Lung (tissue), 12 donors: ENCODE measurements around the gene ZYX. TPM values are rescaled to one million over a fixed set of nuclear protein-coding genes. Genes with fewer than 3 reads are reported as not detected.

Source experiments
- ATAC-seq: fragments of 200-7000 bp; cut with Tn5 transposase; one replicate; pipeline ENCODE4 v1.9.1; 2020; ENCODE audit warnings: moderate number of reproducible peaks; ENCODE audit not compliant: insufficient read depth, low FRiP score
- DNase-seq, 3 donors: peaks; one replicate each; pipeline ENCODE4 v3.0.0-alpha.2; 2013 to 2017
- H3K27ac ChIP-seq, 2 donors: one replicate each; pipeline ENCODE4 v1.5.1; 2013; ENCODE audit warnings: mild to moderate bottlenecking in 2 of 2, moderate library complexity in 2 of 2, control low read depth in 1 of 2, inconsistent platforms in 1 of 2, low read depth in 1 of 2, low read length in 1 of 2
- H3K27me3 ChIP-seq, 3 donors: one replicate each; pipeline ENCODE4 v1.5.1; 2013; ENCODE audit warnings: low read length in 2 of 3; ENCODE audit not compliant: control insufficient read depth in 3 of 3, insufficient read depth in 3 of 3
- H3K36me3 ChIP-seq, 4 donors: one replicate each; pipeline ENCODE4 v1.5.1; 2013; ENCODE audit warnings: low read length in 4 of 4, mild to moderate bottlenecking in 1 of 4, moderate library complexity in 1 of 4; ENCODE audit not compliant: control insufficient read depth in 4 of 4, insufficient read depth in 4 of 4
- H3K4me1 ChIP-seq, 5 donors: one replicate each; pipeline ENCODE4 v1.5.1; 2013; ENCODE audit warnings: low read length in 5 of 5, mild to moderate bottlenecking in 2 of 5, moderate library complexity in 1 of 5; ENCODE audit not compliant: control insufficient read depth in 5 of 5, insufficient read depth in 5 of 5
- H3K4me3 ChIP-seq: one replicate; pipeline ENCODE4 v1.5.1; 2013; ENCODE audit warnings: mild to moderate bottlenecking, control low read depth, moderate library complexity
- H3K9ac ChIP-seq, 2 donors: one replicate each; pipeline ENCODE4 v1.5.1; 2013; ENCODE audit warnings: low read length in 2 of 2, control low read depth in 1 of 2; ENCODE audit not compliant: insufficient read depth in 1 of 2
- H3K9me3 ChIP-seq, 4 donors: one replicate each; pipeline ENCODE4 v1.5.1; 2013; ENCODE audit warnings: low read length in 3 of 4, mild to moderate bottlenecking in 1 of 4, moderate library complexity in 1 of 4; ENCODE audit not compliant: control insufficient read depth in 4 of 4, insufficient read depth in 3 of 4
- CTCF ChIP-seq: IDR thresholded peaks from 2 replicates; pipeline ENCODE4 v1.5.1; 2012; ENCODE audit warnings: mild to moderate bottlenecking; ENCODE audit errors: control extremely low read depth, extremely low read depth
- WGBS, 2 donors: extraction: QIAGEN DNeasy Blood & Tissue Kit; methylation state at CpG; one replicate each; pipeline ENCODE4 v1.1.7; 2013; 5-methylcytosine and 5-hydroxymethylcytosine counted together
- polyA plus RNA-seq, 2 donors: library from polyadenylated mRNA; stranded (reverse); fragments of 200-250 nt; gene quantifications; one replicate each; pipeline ENCODE4 v1.2.1, GENCODE V29; 2013
- total RNA-seq, 2 donors: library from RNA; depleted of rRNA in 1 of 2; stranded (reverse); fragments of >200 nt in 1 of 2; gene quantifications; one replicate each; pipeline ENCODE4 v1.2.1, GENCODE V29; 2014 to 2021
- donor health status: control.
- donor health status: control.
- donor health status: Bipolar disorder and iron deficiency.
- donor health status: healthy.
- donor health status: DM: yes; HTN: yes; CAD: no.

The ZYX gene
- total and polyA plus RNA-seq, 4 donors = 98.9 to 310 (median 183) TPM

DNA sequence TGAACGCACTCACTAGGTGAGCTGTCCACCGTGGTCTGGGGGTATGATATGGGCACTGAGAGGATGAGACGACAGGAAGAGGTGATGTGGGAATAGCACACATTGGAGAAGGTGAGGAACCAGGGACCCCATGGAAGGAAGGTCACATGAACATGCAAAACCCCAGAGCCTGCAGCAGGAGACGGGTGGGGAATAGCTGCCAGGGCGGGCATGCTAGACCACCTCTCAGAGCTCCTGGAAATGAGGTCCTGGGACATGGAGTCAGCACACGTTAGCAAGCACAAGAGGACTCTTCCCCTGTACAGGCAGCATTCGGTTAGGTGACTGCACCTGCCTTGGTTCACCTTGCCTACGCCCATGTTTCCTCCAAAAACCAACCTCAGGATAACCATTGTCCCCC, 26.8 kb upstream of the ZYX start:
- DNase-seq = no peak
- no peak for TF ChIP-seq CTCF
- ATAC-seq = no peak
- no peak overlapping the region for H3K9ac ChIP-seq
- no peak overlapping the region for H3K27ac ChIP-seq
- H3K9me3 ChIP-seq = peaks cover 0 to 3% (median 0%) of the 10 kb centered on the region in 4 donors
- no peak overlapping the region for H3K4me3 ChIP-seq
- WGBS, 2 donors = 93% methylated on average over 8 of the region's 8 CpGs
- H3K27me3 ChIP-seq = peaks cover 0 to 9% (median 0%) of the 10 kb centered on the region in 3 donors
- no peaks in the 10 kb centered on the region for H3K4me1 ChIP-seq
- no peaks in the 10 kb centered on the region for H3K36me3 ChIP-seq

DNA sequence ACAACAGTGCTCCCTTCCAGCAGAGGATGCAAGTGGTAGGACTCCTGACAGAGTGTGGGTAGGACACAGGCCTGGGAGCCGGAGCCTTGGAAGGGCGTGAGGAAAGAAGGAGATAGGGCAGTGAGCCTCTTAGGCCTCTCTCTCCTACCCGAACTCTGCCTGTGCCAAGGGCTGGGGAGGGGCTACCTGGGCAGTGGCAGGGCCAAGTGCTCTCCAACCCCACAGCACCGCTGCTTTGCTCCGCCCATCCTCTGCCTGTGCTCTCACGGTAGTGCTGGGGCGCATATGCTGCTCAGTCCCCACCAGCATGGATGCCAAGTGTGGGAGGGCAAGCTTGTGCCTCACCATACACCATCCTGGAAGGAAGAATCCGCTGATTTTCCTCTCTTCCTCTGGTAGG, 26.2 kb upstream of the ZYX start:
- no peak overlapping the region for H3K27ac ChIP-seq
- no peak overlapping the region for H3K9ac ChIP-seq
- 65 to 83% methylated on average over 6 to 8 of the region's 8 CpGs for WGBS, 2 donors
- DNase-seq = peak in 1 of 3 donors; percentile 24
- peaks cover 0 to 15% (median 3%) of the 10 kb centered on the region in 3 donors for H3K27me3 ChIP-seq
- H3K9me3 ChIP-seq = peaks cover 0 to 3% (median 0%) of the 10 kb centered on the region in 4 donors
- H3K4me3 ChIP-seq = no peak overlapping the region
- H3K36me3 ChIP-seq = no peaks in the 10 kb centered on the region
- no peaks in the 10 kb centered on the region for H3K4me1 ChIP-seq
- TF ChIP-seq CTCF = no peak
- ATAC-seq = no peak

- Histone ChIP-seq H3K9ac (no peak overlapping the region), H3K27ac (no peak overlapping the region), H3K4me1 (no peaks in the 10 kb centered on the region), H3K4me3 (no peak overlapping the region), H3K9me3 (peaks cover 0 to 3% (median 0%) of the 10 kb centered on the region in 4 donors), H3K36me3 (no peaks in the 10 kb centered on the region), H3K27me3 (peaks cover 0 to 22% (median 3%) of the 10 kb centered on the region in 3 donors)
- TF ChIP-seq CTCF = no peak
- ATAC-seq (no peak), DNase-seq (peak in 1 of 3 donors; percentile 18)
- 88 to 95% methylated on average over 16 of the region's 16 CpGs for WGBS, 2 donors
Measured at GRCh38 chr7:143355450-143356385, 25.4 kb upstream of the ZYX start.
